ENCODE measurements around the gene MTHFSD. TPM values are rescaled to one million over a fixed set of nuclear protein-coding genes. Genes with fewer than 3 reads are reported as not detected.

The MTHFSD gene
- total RNA-seq, 1 experiment from 2014 or later: 11.9 TPM

DNA sequence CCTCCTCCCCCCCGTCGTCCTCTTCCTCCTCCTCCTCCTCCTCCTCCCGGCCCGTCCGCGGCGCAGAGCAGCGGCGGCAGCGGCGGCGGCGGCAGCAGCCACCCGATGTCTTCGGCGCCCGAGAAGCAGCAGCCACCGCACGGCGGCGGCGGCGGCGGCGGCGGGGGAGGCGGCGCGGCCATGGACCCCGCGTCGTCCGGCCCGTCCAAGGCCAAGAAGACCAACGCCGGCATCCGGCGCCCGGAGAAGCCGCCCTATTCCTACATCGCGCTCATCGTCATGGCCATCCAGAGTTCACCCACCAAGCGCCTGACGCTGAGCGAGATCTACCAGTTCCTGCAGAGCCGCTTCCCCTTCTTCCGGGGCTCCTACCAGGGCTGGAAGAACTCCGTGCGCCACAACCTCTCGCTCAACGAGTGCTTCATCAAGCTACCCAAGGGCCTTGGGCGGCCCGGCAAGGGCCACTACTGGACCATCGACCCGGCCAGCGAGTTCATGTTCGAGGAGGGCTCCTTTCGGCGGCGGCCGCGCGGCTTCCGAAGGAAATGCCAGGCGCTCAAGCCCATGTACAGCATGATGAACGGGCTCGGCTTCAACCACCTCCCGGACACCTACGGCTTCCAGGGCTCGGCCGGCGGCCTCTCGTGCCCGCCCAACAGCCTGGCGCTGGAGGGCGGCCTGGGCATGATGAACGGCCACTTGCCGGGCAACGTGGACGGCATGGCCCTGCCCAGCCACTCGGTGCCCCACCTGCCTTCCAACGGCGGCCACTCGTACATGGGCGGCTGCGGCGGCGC, 44.4 kb downstream of the MTHFSD start, which contains the start of gene FOXF1:
FOXF1 (plus strand) TSS at position 63 of the 797 bp plus-strand sequence; CDS start at position 106, 43 bp downstream.
- Histone ChIP-seq H3K9me3 (ENCODE audit: low read length) (no peaks in the 10 kb centered on the region), H3K4me2 (ENCODE audit: low read length) (peak within 1 kb of the TSS; percentile 86), H3F3A (ENCODE audit: low read length, unreplicated experiment) (no peaks in the 10 kb centered on the region), H3K4me3 (ENCODE audit: low read length) (peak within 1 kb of the TSS; percentile 65), H2AFZ (ENCODE audit: low read length) (peak within 1 kb of the TSS; percentile 62), H4K20me1 (ENCODE audit: low read length) (no peaks in the 10 kb centered on the region), H3K27me3 (ENCODE audit: low read length) (peaks cover 72% of the 10 kb centered on the region), H3K9ac (ENCODE audit: low read length) (no peak within 1 kb of the TSS), H3K9me2 (replicated peaks; ENCODE audit: low read length) (no peaks in the 10 kb centered on the region), H3K36me3 (ENCODE audit: low read depth, low read length) (no peaks in the 10 kb centered on the region), H3K27ac (ENCODE audit: low read length) (no peak within 1 kb of the TSS), H3K79me2 (ENCODE audit: low read length) (no peaks in the 10 kb centered on the region), H3K4me1 (ENCODE audit: insufficient read depth, low read length) (no peaks in the 10 kb centered on the region)
- DNase-seq: no peak
- intact Hi-C loops (cut with micrococcal nuclease): no loop called here
- ChIA-PET CTCF (no interaction called here), POLR2A (ENCODE audit: unreplicated experiment) (no interaction called here)
- no peak for TF ChIP-seq CTCF (conservative IDR thresholded peaks at IDR 0.05; ENCODE audit: low read depth, low read length)
- TF ChIP-seq EZH2phosphoT487 (IDR thresholded peaks at IDR 0.05; ENCODE audit: borderline replicate concordance, low read length): no peak
- TF ChIP-seq EZH2 (IDR thresholded peaks at IDR 0.05; ENCODE audit: low read length, unreplicated experiment): no peak
- ATAC-seq: no peak
- BruUV-seq (replicated peaks): no TSS peak

DNA sequence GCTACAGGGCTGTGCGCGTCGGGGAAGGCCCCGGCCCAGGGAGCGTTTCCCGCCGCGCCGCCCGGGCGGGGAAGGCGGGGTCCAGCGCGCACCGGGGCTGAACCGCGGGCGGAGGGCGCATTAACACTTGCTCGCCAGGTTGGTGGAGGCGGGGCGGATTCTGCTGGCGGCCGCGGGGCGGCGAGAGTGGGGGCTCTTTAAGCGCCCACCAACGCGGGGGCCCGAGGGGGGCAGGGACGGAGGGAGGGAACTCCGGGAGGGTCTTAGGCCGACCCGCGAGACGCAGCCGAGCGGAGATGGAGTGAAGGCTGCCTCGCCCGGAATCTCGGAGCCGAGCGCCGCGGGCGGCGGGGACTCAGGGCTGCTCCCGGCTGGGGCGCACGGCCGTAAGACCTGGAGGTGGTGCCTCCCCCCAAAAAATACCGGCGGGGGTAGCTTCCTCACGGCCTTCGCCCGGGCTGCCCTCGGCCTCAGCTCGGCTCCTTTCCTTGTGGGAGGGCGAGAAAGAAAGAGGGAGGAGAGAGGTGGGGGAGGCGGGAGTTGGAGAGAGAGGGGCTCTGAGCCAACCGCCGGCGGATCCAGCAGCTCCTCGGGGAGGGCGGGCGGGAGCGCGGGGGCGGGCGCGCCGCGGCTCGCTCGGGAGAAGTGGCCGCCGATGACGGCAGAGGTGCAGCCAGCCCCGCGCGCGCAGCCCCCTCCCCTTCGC, 45.1 kb downstream of the MTHFSD start:
- CTCF ChIA-PET: interaction anchor here (0.6 kb wide), 1 partner anchor 10 kb away, joined by 3 read pairs; no protein-coding TSS in a partner anchor
- Histone ChIP-seq H3K27ac (ENCODE audit: low read length) (no peak overlapping the region), H4K20me1 (ENCODE audit: low read length) (no peaks in the 10 kb centered on the region), H2AFZ (ENCODE audit: low read length) (peak overlapping the region; percentile 62), H3K79me2 (ENCODE audit: low read length) (no peaks in the 10 kb centered on the region), H3K27me3 (ENCODE audit: low read length) (peaks cover 70% of the 10 kb centered on the region), H3K9ac (ENCODE audit: low read length) (no peak overlapping the region), H3K4me3 (ENCODE audit: low read length) (peak overlapping the region; percentile 65), H3K36me3 (ENCODE audit: low read depth, low read length) (no peaks in the 10 kb centered on the region), H3K4me1 (ENCODE audit: insufficient read depth, low read length) (no peaks in the 10 kb centered on the region), H3K4me2 (ENCODE audit: low read length) (peak overlapping the region; percentile 86), H3K9me3 (ENCODE audit: low read length) (no peaks in the 10 kb centered on the region), H3F3A (ENCODE audit: low read length, unreplicated experiment) (no peaks in the 10 kb centered on the region), H3K9me2 (replicated peaks; ENCODE audit: low read length) (no peaks in the 10 kb centered on the region)
- POLR2A ChIA-PET (ENCODE audit: unreplicated experiment): no interaction called here
- ATAC-seq (no peak), DNase-seq (no peak)
- intact Hi-C loops (cut with micrococcal nuclease): no loop called here
- TF ChIP-seq EZH2phosphoT487 (IDR thresholded peaks at IDR 0.05; ENCODE audit: borderline replicate concordance, low read length) (peak; percentile 55; the same call in 1 of the 2 replicates), EZH2 (IDR thresholded peaks at IDR 0.05; ENCODE audit: low read length, unreplicated experiment) (peak; percentile 54), CTCF (conservative IDR thresholded peaks at IDR 0.05; ENCODE audit: low read depth, low read length) (no peak)
- no TSS peak for BruUV-seq (replicated peaks)
